GM12878 (cell line): ENCODE measurements around the gene RPL9. TPM values are rescaled to one million over a fixed set of nuclear protein-coding genes. Genes with fewer than 3 reads are reported as not detected.

Experiments
- BHLHE40 ChIP-seq, 2 experiments: fragments of 450-650 bp in 1 of 2; IDR thresholded peaks; 2 replicates each; pipeline ENCODE4 v1.6.1; 2011 to 2017; ENCODE audit warnings: low read depth in 2 of 2, borderline replicate concordance in 1 of 2, improper control_type of control experiment in 1 of 2, low read length in 1 of 2, mild to moderate bottlenecking in 1 of 2
- ESRRA ChIP-seq: IDR thresholded peaks from 2 replicates; pipeline ENCODE4 v1.6.1; 2012; ENCODE audit warnings: mild to moderate bottlenecking, low read length, improper control_type of control experiment
- FOS ChIP-seq: IDR thresholded peaks from 3 replicates; pipeline ENCODE4 v1.6.1; 2011; ENCODE audit warnings: borderline replicate concordance; ENCODE audit not compliant: insufficient read length; ENCODE audit errors: extremely low read depth
- NBN ChIP-seq: fragments of 450-650 bp; IDR thresholded peaks from 2 replicates; pipeline ENCODE4 v1.6.1; 2016
- NR2C2 ChIP-seq: IDR thresholded peaks from 2 replicates; pipeline ENCODE4 v1.6.1; 2011; ENCODE audit warnings: borderline replicate concordance, low read depth; ENCODE audit not compliant: control insufficient read depth, insufficient read length
- PBX3 ChIP-seq: IDR thresholded peaks from 2 replicates; pipeline ENCODE4 v1.6.1; 2011; ENCODE audit warnings: mild to moderate bottlenecking, low read depth, low read length, moderate library complexity; ENCODE audit not compliant: insufficient replicate concordance
- PKNOX1 ChIP-seq: fragments of 450-650 bp; IDR thresholded peaks from 2 replicates; pipeline ENCODE4 v1.6.1; 2016; ENCODE audit warnings: mild to moderate bottlenecking
- RCOR1 ChIP-seq: conservative IDR thresholded peaks from 2 replicates; pipeline ENCODE4 v1.6.1; 2012; ENCODE audit warnings: low read depth, low read length, improper control_type of control experiment
- SIX5 ChIP-seq: IDR thresholded peaks from 2 replicates; pipeline ENCODE4 v1.6.1; 2011; ENCODE audit warnings: mild to moderate bottlenecking, low read depth, low read length, moderate library complexity; ENCODE audit not compliant: severe bottlenecking
- SPI1 ChIP-seq: IDR thresholded peaks from 2 replicates; pipeline ENCODE4 v1.6.1; 2011; ENCODE audit warnings: low read depth, mild to moderate bottlenecking, low read length, moderate library complexity, borderline replicate concordance; ENCODE audit not compliant: insufficient read depth
- STAT1 ChIP-seq: fragments of 450-650 bp; conservative IDR thresholded peaks from 2 replicates; pipeline ENCODE4 v1.6.1; 2014; ENCODE audit warnings: antibody characterized with exemption, mild to moderate bottlenecking
- STAT3 ChIP-seq: IDR thresholded peaks from 2 replicates; pipeline ENCODE4 v1.6.1; 2011; ENCODE audit warnings: low read depth, low read length, improper control_type of control experiment
- ZBTB40 ChIP-seq: fragments of 450-650 bp; IDR thresholded peaks from 2 replicates; pipeline ENCODE4 v1.6.1; 2016; ENCODE audit warnings: mild to moderate bottlenecking, moderate library complexity, borderline replicate concordance
- ZNF217 ChIP-seq: fragments of 450-650 bp; IDR thresholded peaks from 2 replicates; pipeline ENCODE4 v1.6.1; 2017; ENCODE audit warnings: antibody characterized with exemption, mild to moderate bottlenecking
- ZNF687 ChIP-seq: fragments of 450-650 bp; IDR thresholded peaks from 2 replicates; pipeline ENCODE4 v1.6.1; 2017; ENCODE audit warnings: mild to moderate bottlenecking, moderate library complexity
- polyA plus RNA-seq, 11 experiments: library from polyadenylated mRNA; depleted of rRNA in 4 of 11; unstranded in 6 of 11; stranded (reverse) in 5 of 11; fragments of >200 nt; fragmentation: Nextera tagmentation in 4 of 11; fragmentation: Illumina TruSeq in 1 of 11; extraction: Ambion mirVana in 4 of 11; extraction: Trizol in 1 of 11; gene quantifications; 1 replicate in 1 of 11; 2 replicates in 10 of 11; pipeline versions ENCODE4 v1.2.1 to v1.2.3, GENCODE V29; 2011 to 2016; ENCODE audit warnings: inconsistent platforms in 2 of 11, missing spikeins in 2 of 11, low read depth in 1 of 11
- total RNA-seq, 4 experiments: library from RNA; depleted of rRNA in 3 of 4; stranded (reverse); fragments of >200 nt in 3 of 4; fragmentation: Illumina TruSeq in 1 of 4; extraction: Trizol in 1 of 4; gene quantifications; 2 replicates each; pipeline versions ENCODE4 v1.2.1 to v1.2.3, GENCODE V29; 2013 to 2021

The RPL9 gene
- total and polyA plus RNA-seq, 10 of the 15 experiments (the other 5 are each of a cell fraction or from before 2014, with no cell fraction given) = 1,006 to 4,767 (median 2,910) TPM

- TF ChIP-seq FOS (no peak), STAT3 (no peak), ZBTB40 (no peak), ZNF687 (no peak), NR2C2 (no peak), NBN (peak; percentile 71; the same call in 1 of the 2 replicates), PBX3 (no peak), ESRRA (no peak), ZNF217 (no peak), SIX5 (no peak), SPI1 (no peak), STAT1 (no peak), PKNOX1 (no peak), RCOR1 (no peak), BHLHE40 (IDR thresholded peaks at IDR 0.05; ENCODE audit: borderline replicate concordance in 1 of 2, low read depth in 2 of 2, low read length in 1 of 2) (no peak)
Observed at GRCh38 chr4:39469429-39470077, 10.8 kb upstream of the RPL9 start (continued).
